ENCODE results near the gene FAM131C.
A peak's percentile ranks its signal among the peaks of the same experiment; 100 is the strongest.

Gene FAM131C

DNA sequence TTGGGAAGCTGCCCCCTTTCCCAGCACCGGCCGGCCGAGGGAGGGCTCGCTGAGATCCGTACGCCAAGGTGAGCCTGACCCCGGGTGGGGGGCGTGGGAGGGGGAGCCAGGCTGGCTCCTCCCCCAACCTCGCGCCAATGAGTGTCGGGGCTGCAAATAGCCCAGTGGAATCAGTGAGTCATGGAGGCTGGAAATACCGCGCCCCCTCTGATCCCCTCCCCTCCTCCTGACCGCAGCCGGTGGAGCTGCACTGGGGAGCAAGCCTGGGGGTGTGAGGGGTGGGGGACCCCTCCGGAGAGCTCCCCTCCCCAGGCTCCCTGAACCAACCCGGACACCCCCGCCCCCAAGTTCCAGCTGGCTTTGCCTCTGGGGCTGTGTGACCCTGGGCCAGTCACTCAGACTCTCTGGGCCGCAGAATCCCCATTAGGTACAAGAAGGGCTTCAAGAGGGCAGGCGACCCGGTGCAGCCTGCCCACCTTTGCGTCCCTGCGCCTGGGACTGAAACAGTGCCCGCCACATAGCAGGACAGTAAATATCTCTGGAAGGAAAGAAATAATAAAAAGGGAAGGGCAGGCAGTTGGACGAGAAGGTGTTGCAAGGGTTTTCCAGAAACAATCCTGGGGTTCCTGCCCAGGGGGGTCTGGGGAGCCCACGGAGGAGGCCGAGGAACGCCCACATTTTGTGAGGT, 60.1 kb downstream of the FAM131C start:
- H3K4me1 ChIP-seq (ENCODE audit: control insufficient read depth in 5 of 5, insufficient read depth in 5 of 5, low read length in 5 of 5): peaks cover 0 to 63% (median 49%) of the 10 kb centered on the region in 5 donors
- H3K4me3 ChIP-seq (ENCODE audit: low read depth in 1 of 5, low read length in 5 of 5): peak overlapping the region in 1 of 5 donors; percentile 45
- no peaks in the 10 kb centered on the region for H3K9me3 ChIP-seq (ENCODE audit: control insufficient read depth in 5 of 5, low read length in 5 of 5)
- peak overlapping the region; percentile 93 for H3K27ac ChIP-seq (ENCODE audit: low read depth, low read length)
- H3K36me3 ChIP-seq (ENCODE audit: control insufficient read depth in 5 of 5, insufficient read depth in 5 of 5, low read length in 5 of 5): peaks cover 0 to 4% (median 0%) of the 10 kb centered on the region in 5 donors
- H3K27me3 ChIP-seq (ENCODE audit: control insufficient read depth in 5 of 5, insufficient read depth in 4 of 5, low read length in 5 of 5): peaks cover 0 to 8% (median 0%) of the 10 kb centered on the region in 5 donors
- H3K9ac ChIP-seq (ENCODE audit: low read length in 5 of 5): peak overlapping the region in 2 of 5 donors; percentile 7 to 35

DNA sequence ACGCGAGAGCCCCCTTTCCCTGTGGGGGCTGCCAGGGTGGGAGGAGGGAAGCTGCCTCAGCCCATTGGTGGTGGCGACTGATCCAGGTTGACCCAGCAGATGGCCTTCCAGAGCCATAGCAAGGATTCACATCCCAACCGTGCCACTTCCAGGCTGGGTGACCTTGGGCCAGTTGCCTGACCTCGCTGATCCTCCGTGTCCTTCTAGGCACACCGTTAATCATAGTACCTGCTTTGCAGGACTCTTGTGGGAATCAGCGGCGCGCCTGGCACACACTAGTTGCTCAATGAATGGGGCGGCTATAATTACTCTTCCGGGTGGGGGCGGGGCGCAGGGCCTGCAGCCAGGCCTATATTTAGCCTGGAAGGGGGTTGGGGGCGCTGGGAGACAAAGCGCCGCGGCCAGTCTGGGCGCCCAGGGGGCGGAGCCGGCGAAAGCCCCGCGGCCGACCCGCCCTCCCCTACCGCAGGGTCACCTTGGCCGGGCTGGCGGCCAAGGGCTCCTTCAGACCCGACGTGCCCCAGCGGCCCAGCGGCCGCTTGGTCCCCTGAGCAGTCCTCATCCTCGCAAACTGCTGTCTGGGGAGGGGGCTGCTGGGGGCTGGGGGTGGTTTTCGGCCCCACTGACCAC, 60.7 kb downstream of the FAM131C start:
- H3K9me3 ChIP-seq (ENCODE audit: control insufficient read depth in 5 of 5, low read length in 5 of 5): no peaks in the 10 kb centered on the region
- H3K4me3 ChIP-seq (ENCODE audit: low read depth in 1 of 5, low read length in 5 of 5): peak overlapping the region in 2 of 5 donors; percentile 39 to 45
- H3K27ac ChIP-seq (ENCODE audit: low read depth, low read length): peak overlapping the region; percentile 93
- peaks cover 0 to 4% (median 0%) of the 10 kb centered on the region in 5 donors for H3K36me3 ChIP-seq (ENCODE audit: control insufficient read depth in 5 of 5, insufficient read depth in 5 of 5, low read length in 5 of 5)
- H3K9ac ChIP-seq (ENCODE audit: low read length in 5 of 5): peak overlapping the region in 1 of 5 donors; percentile 42
- peaks cover 0 to 57% (median 45%) of the 10 kb centered on the region in 5 donors for H3K4me1 ChIP-seq (ENCODE audit: control insufficient read depth in 5 of 5, insufficient read depth in 5 of 5, low read length in 5 of 5)
- peaks cover 0 to 8% (median 0%) of the 10 kb centered on the region in 5 donors for H3K27me3 ChIP-seq (ENCODE audit: control insufficient read depth in 5 of 5, insufficient read depth in 4 of 5, low read length in 5 of 5)

DNA sequence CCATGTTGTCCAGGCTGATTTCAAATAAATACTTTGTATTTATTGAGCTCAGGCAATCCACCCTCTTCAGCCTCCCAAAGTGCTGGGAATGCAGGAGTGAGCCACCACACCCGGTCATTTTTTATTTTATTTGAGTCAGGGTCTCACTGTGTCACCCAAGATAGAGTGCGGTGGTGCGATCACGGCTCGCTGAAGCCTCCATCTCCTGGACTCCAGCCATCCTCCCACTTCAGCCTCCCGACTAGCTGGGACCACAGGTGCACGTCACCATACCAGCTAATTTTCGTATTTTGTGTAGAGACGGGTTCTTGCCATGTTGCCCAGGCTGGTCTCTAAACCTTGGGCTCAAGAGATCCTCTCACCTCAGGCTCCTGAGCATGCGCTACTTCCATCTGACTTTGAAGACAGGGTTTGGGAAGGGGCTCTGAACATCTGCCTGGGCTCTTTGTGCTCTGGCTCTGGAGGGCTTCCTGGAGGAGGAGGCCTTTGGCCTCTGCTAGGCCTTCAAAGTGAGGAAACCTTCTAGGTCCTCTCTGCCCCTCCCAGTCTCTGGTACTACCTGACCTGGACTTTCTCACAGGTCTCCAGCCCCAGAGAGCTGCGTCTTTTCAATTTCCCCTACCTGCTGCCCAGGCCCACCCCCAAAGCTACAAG, 61.4 kb downstream of the FAM131C start:
- Histone ChIP-seq H3K27ac (ENCODE audit: low read depth, low read length) (no peak overlapping the region), H3K4me3 (ENCODE audit: low read depth in 1 of 5, low read length in 5 of 5) (peak overlapping the region in 1 of 5 donors; percentile 45), H3K9ac (ENCODE audit: low read length in 5 of 5) (no peak overlapping the region)

DNA sequence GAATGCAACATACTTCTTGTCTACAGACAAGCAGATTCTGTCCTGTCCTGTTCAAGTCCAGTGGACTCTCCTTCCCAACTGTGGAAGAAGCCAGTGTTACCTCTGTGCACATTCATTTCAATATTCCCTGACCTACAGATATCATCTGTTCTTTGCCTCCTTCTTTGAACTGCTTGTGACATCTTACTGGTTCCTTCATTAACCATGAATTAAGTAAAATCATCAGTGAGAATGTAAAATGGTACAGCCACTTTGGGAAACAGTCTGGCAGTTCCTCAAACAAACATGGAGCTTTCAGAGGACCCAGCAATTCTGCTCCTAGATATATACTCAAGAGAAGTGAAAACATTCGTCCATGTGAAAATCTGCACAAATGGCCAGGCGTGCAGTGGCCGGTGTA, 62.6 kb downstream of the FAM131C start:
- no peak overlapping the region for H3K27ac ChIP-seq (ENCODE audit: low read depth, low read length)
- no peaks in the 10 kb centered on the region for H3K9me3 ChIP-seq (ENCODE audit: control insufficient read depth in 5 of 5, low read length in 5 of 5)
- H3K27me3 ChIP-seq (ENCODE audit: control insufficient read depth in 5 of 5, insufficient read depth in 4 of 5, low read length in 5 of 5): peaks cover 0 to 8% (median 0%) of the 10 kb centered on the region in 5 donors
- peaks cover 0 to 4% (median 0%) of the 10 kb centered on the region in 5 donors for H3K36me3 ChIP-seq (ENCODE audit: control insufficient read depth in 5 of 5, insufficient read depth in 5 of 5, low read length in 5 of 5)
- H3K4me3 ChIP-seq (ENCODE audit: low read depth in 1 of 5, low read length in 5 of 5): no peak overlapping the region
- H3K9ac ChIP-seq (ENCODE audit: low read length in 5 of 5): no peak overlapping the region
- H3K4me1 ChIP-seq (ENCODE audit: control insufficient read depth in 5 of 5, insufficient read depth in 5 of 5, low read length in 5 of 5): peaks cover 0 to 39% (median 27%) of the 10 kb centered on the region in 5 donors

More for the DNA sequence above, 61.4 kb downstream of the FAM131C start:
- H3K27me3 ChIP-seq (ENCODE audit: control insufficient read depth in 5 of 5, insufficient read depth in 4 of 5, low read length in 5 of 5): peaks cover 0 to 8% (median 0%) of the 10 kb centered on the region in 5 donors
- no peaks in the 10 kb centered on the region for H3K9me3 ChIP-seq (ENCODE audit: control insufficient read depth in 5 of 5, low read length in 5 of 5)
- peaks cover 0 to 50% (median 39%) of the 10 kb centered on the region in 5 donors for H3K4me1 ChIP-seq (ENCODE audit: control insufficient read depth in 5 of 5, insufficient read depth in 5 of 5, low read length in 5 of 5)
- H3K36me3 ChIP-seq (ENCODE audit: control insufficient read depth in 5 of 5, insufficient read depth in 5 of 5, low read length in 5 of 5): peaks cover 0 to 4% (median 0%) of the 10 kb centered on the region in 5 donors

DNA sequence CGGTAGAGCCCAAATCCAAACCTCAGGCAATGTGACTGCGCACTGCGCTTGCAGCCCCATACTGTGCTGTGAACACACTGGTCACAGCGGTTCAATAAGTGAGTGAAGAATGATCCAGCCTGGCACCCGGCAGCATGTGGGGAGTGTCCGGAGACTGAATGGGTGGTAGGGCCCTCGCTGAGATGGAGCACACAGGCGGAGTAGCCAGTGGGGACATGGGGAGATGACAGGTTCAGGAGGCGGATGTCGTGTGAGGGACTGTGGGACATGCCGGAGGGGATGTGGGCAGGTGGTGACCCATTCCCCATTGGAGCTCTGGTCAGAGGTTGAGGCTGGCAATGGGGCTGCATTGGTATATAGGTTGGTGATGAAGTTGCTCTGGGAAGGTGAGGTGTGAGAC, 63.8 kb downstream of the FAM131C start:
- H3K4me3 ChIP-seq (ENCODE audit: low read depth in 1 of 5, low read length in 5 of 5): no peak overlapping the region
- H3K9ac ChIP-seq (ENCODE audit: low read length in 5 of 5): no peak overlapping the region
- no peaks in the 10 kb centered on the region for H3K36me3 ChIP-seq (ENCODE audit: control insufficient read depth in 5 of 5, insufficient read depth in 5 of 5, low read length in 5 of 5)
- H3K27ac ChIP-seq (ENCODE audit: low read depth, low read length): no peak overlapping the region
- peaks cover 0 to 27% (median 15%) of the 10 kb centered on the region in 5 donors for H3K4me1 ChIP-seq (ENCODE audit: control insufficient read depth in 5 of 5, insufficient read depth in 5 of 5, low read length in 5 of 5)
- H3K9me3 ChIP-seq (ENCODE audit: control insufficient read depth in 5 of 5, low read length in 5 of 5): no peaks in the 10 kb centered on the region
- H3K27me3 ChIP-seq (ENCODE audit: control insufficient read depth in 5 of 5, insufficient read depth in 4 of 5, low read length in 5 of 5): peaks cover 0 to 4% (median 0%) of the 10 kb centered on the region in 5 donors

DNA sequence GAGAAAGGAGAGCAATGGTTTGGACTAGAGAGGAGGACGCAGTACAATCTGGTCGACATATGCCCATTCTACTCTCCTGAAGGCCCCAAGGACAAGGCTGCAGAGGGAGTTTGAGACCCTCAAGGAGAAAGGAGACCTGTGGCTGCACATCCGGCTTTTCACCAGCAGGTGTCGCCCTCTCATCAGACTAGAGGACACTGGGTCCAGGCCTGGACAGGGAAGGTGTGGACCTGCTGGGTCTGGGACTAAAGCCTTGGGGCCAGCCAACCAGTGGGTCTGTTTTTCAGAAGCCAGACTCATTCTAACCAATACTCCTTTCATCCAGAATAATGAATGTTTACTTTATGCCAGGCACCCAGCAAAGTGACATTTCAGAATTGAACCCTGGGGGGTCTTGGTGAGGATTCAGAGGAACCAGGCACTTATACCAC, 64.4 kb downstream of the FAM131C start:
- H3K9ac ChIP-seq (ENCODE audit: low read length in 5 of 5): no peak overlapping the region
- peaks cover 0 to 4% (median 0%) of the 10 kb centered on the region in 5 donors for H3K27me3 ChIP-seq (ENCODE audit: control insufficient read depth in 5 of 5, insufficient read depth in 4 of 5, low read length in 5 of 5)
- no peak overlapping the region for H3K27ac ChIP-seq (ENCODE audit: low read depth, low read length)
- no peak overlapping the region for H3K4me3 ChIP-seq (ENCODE audit: low read depth in 1 of 5, low read length in 5 of 5)
- H3K36me3 ChIP-seq (ENCODE audit: control insufficient read depth in 5 of 5, insufficient read depth in 5 of 5, low read length in 5 of 5): no peaks in the 10 kb centered on the region
- H3K9me3 ChIP-seq (ENCODE audit: control insufficient read depth in 5 of 5, low read length in 5 of 5): no peaks in the 10 kb centered on the region
- peaks cover 0 to 21% (median 9%) of the 10 kb centered on the region in 5 donors for H3K4me1 ChIP-seq (ENCODE audit: control insufficient read depth in 5 of 5, insufficient read depth in 5 of 5, low read length in 5 of 5)
